ENCODE results near the gene CACNA1B. TPM values are rescaled to one million over a fixed set of nuclear protein-coding genes. Genes with fewer than 3 reads are reported as not detected.

Gene CACNA1B
- total RNA-seq, 1 donor from 2014 or later = under 0.01 TPM

- DNase-seq (ENCODE audit: low read depth) = no peak
- H3K4me3 ChIP-seq (ENCODE audit: low read depth, low read length) = no peak overlapping the region
- TF ChIP-seq CTCF (conservative IDR thresholded peaks at IDR 0.05; ENCODE audit: low read depth, low read length) = no peak
These were observed 698 bp upstream of the CACNA1B start for GRCh38 chr9:137876781-137877386.

- TF ChIP-seq CTCF (conservative IDR thresholded peaks at IDR 0.05; ENCODE audit: low read depth, low read length) = no peak
- DNase-seq (ENCODE audit: low read depth) = no peak
- H3K4me3 ChIP-seq (ENCODE audit: low read depth, low read length) = peak overlapping the region; percentile 27
These were observed 762 bp downstream of the CACNA1B start for GRCh38 chr9:137878146-137878941.

GRCh38 chr9:137879052-137879451 lies 1.5 kb downstream of the CACNA1B start:
- TF ChIP-seq CTCF (conservative IDR thresholded peaks at IDR 0.05; ENCODE audit: low read depth, low read length) = no peak
- H3K4me3 ChIP-seq (ENCODE audit: low read depth, low read length) = no peak overlapping the region
- no peak for DNase-seq (ENCODE audit: low read depth)

- DNase-seq (ENCODE audit: low read depth) = no peak
- no peak overlapping the region for H3K4me3 ChIP-seq (ENCODE audit: low read depth, low read length)
- no peak for TF ChIP-seq CTCF (conservative IDR thresholded peaks at IDR 0.05; ENCODE audit: low read depth, low read length)
These were observed 2.1 kb downstream of the CACNA1B start for GRCh38 chr9:137879566-137880150.

GRCh38 chr9:137880160-137880975 lies 2.8 kb downstream of the CACNA1B start:
- no peak for DNase-seq (ENCODE audit: low read depth)
- H3K4me3 ChIP-seq (ENCODE audit: low read depth, low read length) = no peak overlapping the region
- TF ChIP-seq CTCF (conservative IDR thresholded peaks at IDR 0.05; ENCODE audit: low read depth, low read length) = no peak

GRCh38 chr9:137880976-137881530 lies 3.5 kb downstream of the CACNA1B start:
- TF ChIP-seq CTCF (conservative IDR thresholded peaks at IDR 0.05; ENCODE audit: low read depth, low read length) = no peak
- no peak for DNase-seq (ENCODE audit: low read depth)
- H3K4me3 ChIP-seq (ENCODE audit: low read depth, low read length) = no peak overlapping the region
